Fibroblast of upper back skin (primary cell): ENCODE measurements around the gene PSMB5.
"Not testable (repeated sequence)": the region's sequence is repeated elsewhere in the genome, so short reads cannot be mapped to it uniquely, and the experiment has no call there.

Experiments
- DNase-seq: peaks from one replicate; pipeline ENCODE4 v3.0.0-alpha.2; 2013

PSMB5 gene

DNA sequence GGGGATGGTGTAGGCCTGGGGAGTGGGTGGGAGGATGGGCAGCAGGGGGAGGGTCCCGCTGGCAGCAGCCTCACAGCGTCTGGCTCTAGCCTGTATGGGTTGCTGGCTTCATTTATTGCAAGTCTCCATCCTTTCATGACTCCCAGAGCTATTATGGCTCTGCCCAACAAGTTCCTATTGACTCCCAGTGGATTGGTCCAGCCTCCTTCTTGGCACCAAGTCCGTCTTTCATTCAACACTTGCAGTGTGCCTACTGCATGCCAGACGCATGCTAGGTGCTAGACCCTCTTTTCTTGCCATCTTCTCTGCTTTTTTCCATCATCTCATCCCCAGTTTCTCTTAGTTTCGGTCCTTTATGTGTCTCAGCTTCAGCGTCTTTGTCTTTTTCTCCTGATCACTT is 8.4 kb upstream of the PSMB5 start:
- DNase-seq, result no peak

DNA sequence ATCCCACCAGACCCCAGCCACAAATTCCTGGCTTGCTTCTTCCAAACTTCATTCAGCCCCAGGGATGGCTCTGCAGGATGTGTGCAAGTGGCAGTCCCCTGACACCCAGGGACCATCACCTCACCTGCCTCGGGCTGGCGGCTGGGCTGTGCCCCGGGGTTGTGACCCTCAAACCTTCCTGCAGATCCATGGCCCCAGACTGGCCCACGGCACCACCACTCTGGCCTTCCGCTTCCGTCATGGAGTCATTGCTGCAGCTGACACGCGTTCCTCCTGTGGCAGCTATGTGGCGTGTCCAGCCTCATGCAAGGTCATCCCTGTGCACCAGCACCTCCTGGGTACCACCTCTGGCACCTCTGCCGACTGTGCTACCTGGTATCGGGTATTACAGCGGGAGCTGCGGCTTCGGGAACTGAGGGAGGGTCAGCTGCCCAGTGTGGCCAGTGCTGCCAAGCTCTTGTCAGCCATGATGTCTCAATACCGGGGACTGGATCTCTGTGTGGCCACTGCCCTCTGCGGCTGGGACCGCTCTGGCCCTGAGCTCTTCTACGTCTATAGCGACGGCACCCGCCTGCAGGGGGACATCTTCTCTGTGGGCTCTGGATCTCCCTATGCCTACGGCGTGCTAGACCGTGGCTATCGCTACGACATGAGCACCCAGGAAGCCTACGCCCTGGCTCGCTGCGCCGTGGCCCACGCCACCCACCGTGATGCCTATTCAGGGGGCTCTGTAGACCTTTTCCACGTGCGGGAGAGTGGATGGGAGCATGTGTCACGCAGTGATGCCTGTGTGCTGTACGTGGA is 7.7 kb upstream of the PSMB5 start, which contains the start of gene PSMB11:
TSS of gene PSMB11 (plus strand) at position 51 of the 804 bp plus-strand sequence. CDS start at position 65, 14 bp downstream.
- no peak for DNase-seq

DNA sequence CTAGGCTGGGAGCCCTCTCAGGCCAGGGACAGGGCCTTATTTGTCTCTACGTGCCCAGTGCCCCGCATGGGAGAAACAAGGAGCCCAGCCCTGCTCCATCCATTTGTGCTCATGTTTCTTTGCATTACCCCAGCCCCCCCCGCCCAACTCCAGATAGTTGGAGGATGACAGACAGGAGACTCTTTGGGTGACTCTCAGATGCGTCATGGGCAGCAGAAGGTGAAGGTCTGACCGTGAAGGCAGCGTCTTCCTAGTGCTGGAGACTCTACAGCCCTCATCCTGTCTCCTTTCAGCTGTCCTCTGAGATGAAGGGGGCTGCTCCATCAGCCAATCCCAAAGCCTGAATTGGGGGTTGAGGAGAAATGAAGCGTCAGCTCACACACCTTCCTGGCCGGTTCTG is 7.0 kb upstream of the PSMB5 start:
- no peak for DNase-seq

DNA sequence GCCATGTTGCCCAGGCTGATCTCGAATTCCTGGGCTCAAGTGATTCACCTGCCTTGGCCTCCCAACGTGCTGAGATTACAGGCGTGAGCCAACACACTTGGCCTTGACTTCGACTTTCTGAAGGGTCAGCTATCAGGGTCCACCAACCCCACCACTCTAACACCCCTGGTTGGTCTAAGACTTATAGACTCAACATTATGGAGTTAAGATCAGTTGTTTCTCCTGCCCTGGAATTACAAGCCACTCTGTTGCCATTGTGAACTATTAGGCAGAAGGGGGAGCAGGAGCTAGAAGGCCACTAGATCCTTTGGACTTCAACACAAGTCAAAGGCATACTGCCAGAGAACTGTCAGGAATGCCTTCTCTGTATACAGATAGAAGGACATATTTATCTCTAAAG is 5.4 kb upstream of the PSMB5 start:
- no peak for DNase-seq

DNA sequence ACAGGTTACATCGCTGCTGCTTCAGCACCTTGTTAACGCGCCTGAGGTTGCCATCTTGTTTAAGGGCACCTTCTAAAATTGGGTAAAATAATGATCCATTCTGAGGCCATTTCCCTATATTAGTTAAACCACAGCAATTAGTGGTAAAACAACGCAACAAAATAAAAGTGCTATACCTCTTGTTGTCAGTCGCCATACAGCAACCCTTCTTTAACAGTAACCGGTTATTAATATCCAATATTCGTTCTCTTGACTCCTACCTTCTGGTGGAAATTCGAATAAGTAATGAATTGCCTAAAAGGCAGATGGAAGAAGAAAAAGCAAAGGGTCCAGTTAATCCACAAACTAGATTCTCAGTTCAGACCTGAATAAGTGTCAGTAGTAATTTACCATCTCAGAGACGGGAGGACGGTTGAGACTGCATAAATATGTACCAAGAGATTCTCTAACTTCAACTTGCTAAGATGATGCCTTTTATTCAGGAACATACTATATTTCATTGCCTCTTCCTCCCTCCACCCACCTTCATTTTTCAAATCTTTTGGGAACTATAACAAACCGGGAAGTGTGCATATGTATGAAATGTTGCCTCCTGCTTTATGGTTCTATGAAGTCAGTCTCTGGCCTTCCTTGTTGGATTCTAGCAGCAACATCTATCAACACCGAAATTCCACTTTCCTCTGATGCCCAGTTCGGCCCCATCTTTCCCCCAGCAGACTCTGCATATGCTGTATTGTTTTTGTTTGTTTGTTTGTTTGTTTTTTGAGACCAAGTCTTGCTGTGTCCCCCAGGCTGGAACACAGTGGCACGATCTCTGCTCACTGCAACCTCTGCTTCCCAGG is 824 bp upstream of the PSMB5 start:
- DNase-seq, result no peak

DNA sequence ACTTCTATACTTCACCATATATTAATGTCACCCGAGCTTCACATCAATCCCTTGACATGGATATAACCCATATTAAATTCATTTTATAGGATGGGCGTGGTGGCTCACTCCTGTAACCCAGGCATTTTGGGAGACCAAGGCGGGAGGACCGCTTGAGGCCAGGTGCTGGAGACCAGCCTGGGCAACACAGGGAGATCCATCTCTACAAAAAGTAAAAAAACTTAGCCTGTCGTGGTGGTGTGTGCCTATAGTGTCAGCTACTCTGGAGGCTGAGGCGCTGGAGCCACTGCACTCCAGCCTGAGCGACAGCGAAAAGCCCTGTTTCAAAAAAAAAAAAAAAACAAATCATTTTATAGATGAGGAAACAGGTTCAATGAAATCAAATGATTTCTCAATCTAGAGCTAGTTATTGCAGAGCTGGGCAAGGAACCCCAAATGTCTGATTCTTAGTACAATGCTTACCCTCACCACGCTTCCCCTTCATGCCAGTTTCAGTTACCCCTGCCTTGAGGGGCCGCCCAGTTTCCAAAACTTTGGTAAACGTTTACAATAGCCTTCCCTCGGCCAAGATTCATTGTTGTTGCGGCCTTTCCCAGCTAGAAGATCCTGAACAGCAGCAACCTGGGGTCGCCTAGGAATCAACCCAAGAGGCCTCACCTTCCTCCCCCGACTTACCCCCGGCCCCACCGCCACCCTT is 751 bp downstream of the PSMB5 start:
- DNase-seq, result no peak

DNA sequence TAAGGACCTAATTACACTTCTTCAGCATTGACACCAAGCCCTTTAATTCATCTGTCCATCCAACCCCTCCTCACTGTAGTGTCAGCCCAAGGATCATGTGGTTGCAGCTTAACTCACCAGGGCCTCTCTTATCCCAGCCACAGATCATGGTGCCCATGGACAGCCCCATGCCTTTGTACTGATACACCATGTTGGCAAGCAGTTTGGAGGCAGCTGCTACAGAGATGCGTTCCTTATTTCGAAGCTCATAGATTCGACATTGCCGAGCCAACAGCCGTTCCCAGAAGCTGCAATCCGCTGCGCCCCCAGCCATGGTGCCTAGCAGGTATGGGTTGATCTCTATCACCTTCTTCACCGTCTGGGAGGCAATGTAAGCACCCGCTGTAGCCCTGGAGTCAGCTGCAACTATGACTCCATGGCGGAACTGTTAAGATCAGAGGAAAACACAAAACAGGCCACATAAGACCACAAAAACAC is 1.4 kb downstream of the PSMB5 start:
- DNase-seq, result no peak

DNA sequence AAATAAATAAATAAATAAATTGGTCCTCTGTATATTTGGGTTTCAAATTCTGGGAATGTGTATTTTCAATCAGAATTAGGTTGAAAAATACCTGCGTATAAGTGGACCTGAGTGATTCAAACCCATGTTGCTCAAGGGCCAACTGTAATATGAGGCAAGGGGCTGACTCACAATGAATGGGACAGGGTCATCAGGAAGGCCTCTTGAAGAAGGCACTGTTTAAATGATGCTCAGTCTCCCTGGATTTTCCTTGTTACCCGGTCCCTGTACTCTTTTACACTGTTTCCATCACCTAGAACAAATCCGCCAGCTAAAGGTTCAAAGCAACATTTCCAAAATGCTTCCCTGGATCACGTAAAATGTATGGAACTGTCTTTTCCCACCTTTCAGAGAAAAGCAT is 3.8 kb downstream of the PSMB5 start:
- DNase-seq, result no peak

DNA sequence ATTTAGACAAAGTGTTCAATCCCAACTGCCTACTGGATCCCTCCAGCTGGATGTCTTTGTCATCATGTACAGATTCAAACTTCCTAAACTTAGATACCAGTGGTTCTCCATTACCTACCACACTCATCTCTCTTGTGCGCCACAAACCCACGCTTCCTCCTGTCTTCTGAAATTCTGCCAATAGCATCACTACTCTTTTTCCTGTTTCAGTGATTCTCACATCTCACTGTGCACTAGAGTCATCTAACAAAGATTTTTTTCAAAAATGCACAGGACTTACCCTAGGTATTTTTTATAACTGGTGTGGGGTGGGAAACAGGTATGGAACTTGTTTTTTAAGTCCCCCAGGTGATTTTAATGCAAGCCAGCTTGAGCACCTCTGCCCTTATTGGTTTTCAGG is 5.9 kb downstream of the PSMB5 start:
- no peak for DNase-seq

DNA sequence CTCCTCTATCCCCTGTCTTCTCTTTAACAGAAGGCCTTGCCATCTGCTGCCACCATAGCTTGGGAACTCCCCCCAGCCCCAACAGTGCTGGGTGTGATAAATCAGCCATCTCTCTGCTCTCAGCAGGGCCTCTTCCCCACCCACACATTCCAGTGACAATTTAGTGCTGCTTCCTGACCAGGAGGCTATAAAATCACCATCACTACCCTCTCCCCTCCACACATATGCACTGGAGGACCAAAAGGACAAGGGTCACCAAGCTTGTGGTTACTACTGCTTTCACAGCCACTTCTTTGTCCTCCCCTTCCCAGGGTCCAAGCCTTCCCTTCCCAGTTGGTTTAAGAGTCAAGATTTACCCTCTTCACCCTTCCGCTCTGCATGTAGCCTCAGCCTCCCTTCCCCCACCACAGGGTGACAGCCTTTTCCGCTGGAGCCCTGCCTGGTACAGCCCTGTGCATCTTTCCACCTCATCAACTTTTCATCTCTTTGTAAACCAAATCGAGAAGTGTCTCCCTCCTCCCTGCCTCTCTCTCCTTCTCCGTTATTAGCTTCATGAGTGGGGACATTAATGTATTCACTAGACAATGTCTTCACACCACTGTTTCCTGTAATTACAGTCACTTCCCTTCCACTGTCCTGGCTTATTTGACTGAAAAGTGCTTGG is 9.4 kb downstream of the PSMB5 start:
- no peak for DNase-seq

DNA sequence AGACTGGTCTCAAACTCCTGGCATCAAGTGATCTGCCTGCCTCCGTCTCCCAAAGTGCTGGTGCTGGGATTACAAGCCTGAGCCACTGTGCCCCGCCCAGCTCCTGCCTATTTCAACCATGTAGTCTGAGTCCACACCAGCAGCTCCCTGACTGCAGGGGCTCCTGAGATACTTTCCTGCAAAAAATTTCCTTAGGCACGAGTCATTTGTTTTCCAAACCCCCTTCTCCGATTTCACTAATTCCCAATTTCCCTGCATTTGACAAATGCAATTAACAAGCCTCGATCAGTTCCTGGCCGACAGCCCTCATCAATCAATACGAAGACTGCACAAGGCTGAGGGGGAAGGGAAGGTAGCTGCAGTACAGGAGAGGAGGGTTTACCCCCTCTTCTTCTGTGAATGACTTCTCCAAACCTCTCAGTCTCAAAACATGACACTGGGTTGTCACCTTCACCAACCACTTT is 10.1 kb downstream of the PSMB5 start:
- no peak for DNase-seq

DNA sequence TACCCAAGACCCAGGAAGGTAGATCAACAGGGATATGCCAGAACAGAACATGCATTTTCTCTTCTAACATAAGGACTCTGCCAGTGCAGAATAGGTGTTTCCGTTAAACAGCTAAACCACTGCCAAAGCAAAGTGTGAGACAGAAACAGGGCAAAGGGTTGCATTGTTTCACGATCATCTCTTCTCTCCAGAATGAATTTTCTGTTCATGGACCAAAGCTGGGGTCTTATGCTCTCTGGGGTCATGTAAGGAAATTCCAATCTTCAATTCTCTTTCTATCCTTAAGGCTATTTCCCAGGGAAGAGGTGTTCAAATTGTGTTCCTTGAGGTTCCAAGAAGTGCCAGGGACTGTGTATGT is 10.9 kb downstream of the PSMB5 start:
- no peak for DNase-seq

DNA sequence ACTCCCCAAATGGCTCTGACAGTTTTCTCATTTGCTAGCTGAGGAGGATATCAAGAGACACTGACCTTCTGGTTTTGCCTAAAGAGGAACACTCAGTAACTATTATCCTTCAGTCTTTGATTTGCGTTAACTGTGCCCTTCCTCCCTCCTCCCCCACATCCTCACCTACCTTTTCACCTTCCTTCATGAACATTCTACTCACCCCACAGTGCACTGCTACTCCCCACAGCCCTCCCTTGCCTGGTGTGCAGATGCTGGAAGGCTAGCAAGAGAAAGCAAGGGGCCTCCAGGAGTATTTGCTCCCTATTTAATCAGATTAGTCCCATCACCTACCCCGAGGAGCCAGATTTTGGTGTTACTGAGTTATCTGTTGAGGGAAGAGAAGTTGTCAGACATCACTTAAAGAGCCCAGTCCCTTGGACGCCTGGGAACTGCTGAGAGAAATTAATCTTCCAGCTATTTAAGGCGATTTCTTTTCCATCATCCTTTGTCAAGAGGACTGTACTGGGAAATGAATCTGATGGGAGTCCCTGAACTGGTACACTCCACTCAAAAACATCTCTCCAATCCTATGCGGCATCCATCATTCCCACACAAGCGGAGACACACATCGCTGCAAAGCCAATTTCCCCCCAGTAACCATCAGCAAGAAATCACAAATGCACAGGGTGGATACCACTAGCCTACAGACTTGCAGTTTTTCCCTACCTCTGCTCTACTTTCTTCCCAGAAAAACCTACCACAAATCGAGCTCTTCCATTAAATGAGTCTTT is 11.5 kb downstream of the PSMB5 start:
- no peak for DNase-seq

DNA sequence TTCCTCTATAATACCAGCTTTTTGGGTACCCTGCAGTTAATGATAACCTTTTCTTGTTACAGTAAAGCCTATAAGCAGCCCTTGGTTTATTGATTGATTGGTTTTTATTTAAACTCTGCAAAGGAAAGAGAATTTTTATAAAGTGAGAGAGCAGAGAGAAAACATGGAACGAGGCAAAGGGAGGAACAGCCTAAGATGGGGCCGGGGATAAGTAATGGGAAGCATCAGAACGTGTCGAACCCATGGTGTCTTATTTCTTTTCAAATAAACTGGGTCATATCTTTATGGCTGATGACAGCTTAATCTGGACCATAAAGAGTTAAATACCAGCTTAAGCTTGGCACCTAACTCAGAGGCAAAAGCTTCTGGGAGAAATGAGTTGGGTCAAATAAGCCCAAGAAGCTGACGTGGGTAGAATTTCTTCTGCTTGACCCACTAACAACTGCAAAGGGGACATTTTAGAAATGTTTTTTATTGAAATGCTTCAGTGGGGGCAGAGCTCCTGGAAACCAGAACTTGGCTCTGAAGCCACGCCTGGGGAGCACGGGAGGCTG is 12.7 kb downstream of the PSMB5 start:
- no peak for DNase-seq

DNA sequence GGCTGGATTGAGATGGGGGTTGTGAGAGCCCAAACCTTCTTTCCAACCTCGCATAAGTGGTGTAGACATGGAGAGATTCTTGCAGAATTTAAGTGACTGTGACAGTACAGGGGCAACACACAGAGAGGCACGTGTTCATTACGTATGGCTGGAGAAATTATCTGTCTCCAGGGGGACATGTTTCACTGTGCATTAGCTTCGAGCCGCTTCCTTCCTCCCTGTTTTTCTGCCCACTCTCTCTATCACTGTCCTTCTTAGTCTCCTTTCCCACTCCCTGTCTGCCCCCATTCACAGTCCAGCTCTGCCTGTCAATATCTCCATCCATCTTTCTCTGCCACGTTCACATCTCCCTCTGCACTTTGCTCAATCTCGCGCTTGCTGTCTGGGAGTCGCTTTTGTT is 13.3 kb downstream of the PSMB5 start:
- no peak for DNase-seq

DNA sequence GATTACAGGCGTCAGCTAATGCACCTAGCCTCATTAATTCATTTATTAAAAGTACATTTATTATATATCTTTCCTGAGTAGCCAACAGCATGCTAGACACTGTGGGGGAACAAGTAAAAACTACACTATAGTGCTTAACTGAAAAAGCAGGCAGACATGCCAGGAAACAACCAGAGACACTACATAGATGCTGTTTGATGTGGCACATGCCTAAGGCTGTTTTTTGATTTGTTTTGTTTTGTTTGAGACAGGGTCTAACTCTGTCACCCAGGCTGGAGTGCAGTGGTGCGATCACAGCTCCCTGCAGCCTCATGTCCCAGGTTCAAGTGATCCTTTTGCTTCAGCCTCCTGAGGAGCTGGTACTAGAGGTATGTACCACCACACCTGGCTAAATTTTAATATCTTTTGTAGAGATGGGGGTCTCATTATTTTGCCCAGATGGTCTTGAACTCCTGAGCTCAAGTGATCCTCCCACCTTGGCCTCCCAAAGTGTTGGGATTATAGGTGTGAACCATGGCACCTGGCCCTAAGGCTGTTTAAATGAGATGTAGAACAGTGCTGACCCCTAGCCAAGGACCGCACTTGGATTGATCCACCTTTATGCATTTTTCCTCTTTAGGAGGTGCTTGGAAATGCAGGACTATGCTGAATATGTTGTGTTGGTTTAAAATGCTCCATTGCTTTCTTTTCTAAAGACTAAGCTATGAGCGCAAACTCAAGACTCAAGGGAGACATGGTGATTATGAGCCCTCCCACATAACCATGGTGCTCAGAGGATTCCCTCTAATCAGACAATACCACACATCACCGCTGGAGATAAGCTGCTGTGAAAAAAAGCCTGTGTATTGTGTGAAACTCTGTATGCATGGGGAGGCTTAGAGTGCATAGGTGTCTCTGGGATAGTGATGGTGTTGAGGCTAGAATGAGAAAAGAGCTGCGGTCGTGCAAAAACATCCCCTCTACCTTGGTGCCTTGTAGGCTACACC is 14.3 kb downstream of the PSMB5 start:
- DNase-seq, result no peak

DNA sequence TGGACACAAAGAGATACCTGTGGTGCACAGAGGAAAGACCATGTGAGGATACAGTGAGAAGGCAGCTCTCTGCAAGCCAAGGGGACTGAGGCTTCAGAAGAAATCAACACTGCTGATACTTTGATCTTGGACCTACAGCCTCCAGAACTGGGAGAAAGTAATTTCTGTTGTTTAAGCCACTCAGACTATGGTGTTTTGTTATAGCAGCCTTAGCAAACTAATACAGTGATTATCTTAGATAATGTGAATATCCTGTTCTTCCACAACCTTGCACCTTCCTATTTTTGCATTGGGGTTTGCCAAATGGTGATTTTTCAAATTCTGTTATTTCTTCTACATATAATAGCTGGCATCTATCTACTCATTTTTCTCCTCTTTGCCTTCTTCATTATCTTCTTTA is 16.6 kb downstream of the PSMB5 start:
- DNase-seq, result no peak

DNA sequence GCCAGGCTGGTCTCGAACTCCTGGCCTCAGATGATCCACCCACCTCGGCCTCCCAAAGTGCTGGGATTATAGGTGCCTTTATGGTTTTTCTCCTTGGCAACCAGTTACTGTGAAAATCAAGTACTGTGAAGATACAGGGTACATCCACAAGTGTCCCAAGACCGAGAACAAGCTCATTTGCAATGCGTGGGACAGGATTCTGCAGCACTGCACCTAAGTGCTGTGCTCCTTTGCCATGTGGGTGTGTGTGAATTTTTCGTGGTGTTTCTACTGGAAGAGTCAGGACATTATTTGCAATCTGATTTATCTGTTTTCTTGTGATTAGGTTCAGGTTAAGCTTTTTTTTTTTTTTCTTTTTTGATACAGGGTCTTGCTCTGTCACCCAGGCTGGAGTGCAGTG is 17.6 kb downstream of the PSMB5 start:
- DNase-seq, result no peak

DNA sequence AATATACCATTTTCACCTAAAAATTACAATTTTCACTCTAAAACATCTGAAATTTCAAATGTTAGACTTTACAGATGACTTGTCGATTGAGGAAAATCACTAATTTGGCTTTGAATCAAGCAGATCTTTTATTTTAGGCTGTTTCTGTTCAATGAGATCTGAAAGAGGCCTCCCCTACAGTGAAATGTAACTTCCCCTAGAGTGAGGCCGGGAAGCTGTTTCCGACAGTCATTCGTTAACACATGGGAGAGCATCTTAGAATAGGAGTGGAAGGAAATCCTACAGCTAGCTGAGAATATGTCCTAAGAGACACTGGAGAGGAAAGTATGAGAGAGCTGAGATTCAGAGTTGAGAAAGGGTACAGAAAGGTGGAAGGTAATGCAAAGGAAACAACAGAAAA is 19.1 kb downstream of the PSMB5 start:
- no peak for DNase-seq

DNA sequence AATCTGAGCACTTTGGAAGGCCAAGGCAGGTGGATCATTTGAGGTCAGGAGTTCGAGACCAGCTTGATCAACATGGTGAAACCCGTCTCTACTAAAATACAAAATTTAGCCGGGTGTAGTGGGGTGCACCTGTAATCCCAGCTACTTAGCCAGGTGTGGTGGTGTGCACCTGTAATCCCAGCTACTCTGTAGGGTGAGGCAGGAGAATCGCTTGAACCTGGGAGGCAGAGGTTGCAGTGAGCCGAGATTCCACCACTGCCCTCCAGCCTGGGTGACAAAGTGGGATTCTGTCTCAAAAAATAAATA is 21.0 kb downstream of the PSMB5 start:
- not testable (repeated sequence) for DNase-seq
